Measurements from ENCODE around the gene C12orf57. TPM values are rescaled to one million over a fixed set of nuclear protein-coding genes. Genes with fewer than 3 reads are reported as not detected.
A peak's percentile ranks its signal among the peaks of the same experiment; 100 is the strongest.

C12orf57 gene
- total RNA-seq, 2 experiments from 2014 or later, result 305 to 311 TPM

DNA sequence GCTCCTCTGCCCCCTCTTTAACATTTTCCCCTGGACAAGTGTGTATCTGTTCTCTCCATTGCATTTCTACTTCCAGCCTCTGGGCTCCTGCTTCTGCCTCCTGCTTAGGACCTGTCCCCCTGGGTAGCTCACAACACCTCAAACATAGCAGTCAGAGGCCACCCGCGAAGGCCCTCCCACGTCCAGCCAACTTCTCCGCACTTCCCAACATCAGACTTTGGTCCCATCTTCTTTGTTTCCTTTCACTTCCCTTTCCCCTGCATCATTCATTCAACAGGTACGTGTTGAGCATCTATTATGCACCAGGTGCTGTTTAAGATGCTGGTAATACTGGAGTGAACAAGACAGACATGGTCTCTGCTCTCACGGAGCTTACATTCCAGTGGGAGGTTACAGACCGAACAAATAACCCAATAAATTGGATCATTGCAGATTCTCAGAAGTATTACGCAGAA is 3.1 kb downstream of the C12orf57 start:
- H3K4me3 Mint-ChIP-seq, result peak overlapping the region; percentile 97
- H3K27me3 ChIP-seq (ENCODE audit: control insufficient read depth in 1 of 2, insufficient read depth in 2 of 2, low read length in 2 of 2), result no peaks in the 10 kb centered on the region
- peaks cover 94% of the 10 kb centered on the region for H3K4me1 ChIP-seq (ENCODE audit: insufficient read depth, low read length)
- ChIA-PET POLR2A (interaction anchor here (0.5 to 11.6 kb wide), 6 partner anchors 9 to 154 kb away, joined by 3 to 963 read pairs (median 16); partner anchors contain the start of genes EMG1, LPCAT3, PHB2 and PTPN6), CTCF (interaction anchor here (1.0 to 10.8 kb wide), 6 partner anchors 9 to 78 kb away, joined by 3 to 324 read pairs (median 9); partner anchors contain the start of genes LPCAT3 and SPSB2)
- DNase-seq (no peak), ATAC-seq (ENCODE audit: poor library complexity) (no peak)
- no peak for TF ChIP-seq CTCF (IDR thresholded peaks at IDR 0.05)
- peaks cover 29% of the 10 kb centered on the region for H3K36me3 Mint-ChIP-seq (ENCODE audit: low read depth)
- no peaks in the 10 kb centered on the region for H3K9me3 Mint-ChIP-seq
- H3K27me3 Mint-ChIP-seq, result no peaks in the 10 kb centered on the region
- peak overlapping the region; percentile 65 for H3K4me3 ChIP-seq (ENCODE audit: low read length)
- peaks cover 90% of the 10 kb centered on the region for H3K4me1 Mint-ChIP-seq (ENCODE audit: low read depth)
- no peaks in the 10 kb centered on the region for H3K9me3 ChIP-seq (ENCODE audit: control insufficient read depth in 1 of 2, insufficient read depth in 1 of 2, low read length in 2 of 2)
- peak overlapping the region; percentile 97 for H3K27ac Mint-ChIP-seq
- intact Hi-C loops (cut with DNase I, micrococcal nuclease), result no loop called here
- peak overlapping the region; percentile 96 to 98 for H3K27ac ChIP-seq (ENCODE audit: low read depth in 1 of 2, low read length in 2 of 2)
- H3K36me3 ChIP-seq (ENCODE audit: insufficient read depth, low read length), result peaks cover 10% of the 10 kb centered on the region

DNA sequence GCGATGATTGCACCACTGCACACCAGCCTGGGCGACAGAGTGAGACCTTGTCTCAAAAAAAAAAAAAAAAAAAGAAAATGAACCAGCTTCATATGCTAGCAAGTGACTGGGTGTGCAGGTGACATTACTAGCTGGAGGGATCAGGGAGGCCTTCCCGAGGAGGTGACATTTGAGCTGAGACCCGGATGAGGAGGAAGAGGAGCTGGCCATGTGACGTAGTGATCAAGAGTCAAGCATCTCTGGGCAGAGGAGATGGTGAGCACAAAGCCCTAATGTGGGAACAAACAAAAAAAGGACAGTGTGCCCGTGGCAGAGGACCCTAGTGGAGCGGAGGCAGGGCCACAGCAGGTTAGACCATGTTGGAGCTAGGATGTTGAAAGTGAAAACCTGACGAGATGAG is 3.8 kb downstream of the C12orf57 start:
- peak overlapping the region; percentile 97 for H3K27ac Mint-ChIP-seq
- H3K27me3 ChIP-seq (ENCODE audit: control insufficient read depth in 1 of 2, insufficient read depth in 2 of 2, low read length in 2 of 2), result no peaks in the 10 kb centered on the region
- no peaks in the 10 kb centered on the region for H3K27me3 Mint-ChIP-seq
- peaks cover 93% of the 10 kb centered on the region for H3K4me1 ChIP-seq (ENCODE audit: insufficient read depth, low read length)
- ChIA-PET CTCF (interaction anchor here (1.0 to 10.8 kb wide), 4 partner anchors 10 to 78 kb away, joined by 3 to 324 read pairs (median 9); partner anchors contain the start of gene LPCAT3), POLR2A (interaction anchor here (0.6 to 11.6 kb wide), 5 partner anchors 10 to 80 kb away, joined by 3 to 963 read pairs (median 26); partner anchors contain the start of genes EMG1, LPCAT3, PHB2 and PTPN6)
- no peak for ATAC-seq (ENCODE audit: poor library complexity)
- no peak for DNase-seq
- peaks cover 36% of the 10 kb centered on the region for H3K36me3 Mint-ChIP-seq (ENCODE audit: low read depth)
- peaks cover 15% of the 10 kb centered on the region for H3K36me3 ChIP-seq (ENCODE audit: insufficient read depth, low read length)
- no peak overlapping the region for H3K4me3 ChIP-seq (ENCODE audit: low read length)
- TF ChIP-seq CTCF (IDR thresholded peaks at IDR 0.05), result no peak
- peaks cover 88% of the 10 kb centered on the region for H3K4me1 Mint-ChIP-seq (ENCODE audit: low read depth)
- peak overlapping the region; percentile 47 for H3K4me3 Mint-ChIP-seq
- intact Hi-C loops (cut with DNase I, micrococcal nuclease), result no loop called here
- no peaks in the 10 kb centered on the region for H3K9me3 Mint-ChIP-seq
- no peaks in the 10 kb centered on the region for H3K9me3 ChIP-seq (ENCODE audit: control insufficient read depth in 1 of 2, insufficient read depth in 1 of 2, low read length in 2 of 2)
- H3K27ac ChIP-seq (ENCODE audit: low read depth in 1 of 2, low read length in 2 of 2), result peak overlapping the region; percentile 96 to 98

DNA sequence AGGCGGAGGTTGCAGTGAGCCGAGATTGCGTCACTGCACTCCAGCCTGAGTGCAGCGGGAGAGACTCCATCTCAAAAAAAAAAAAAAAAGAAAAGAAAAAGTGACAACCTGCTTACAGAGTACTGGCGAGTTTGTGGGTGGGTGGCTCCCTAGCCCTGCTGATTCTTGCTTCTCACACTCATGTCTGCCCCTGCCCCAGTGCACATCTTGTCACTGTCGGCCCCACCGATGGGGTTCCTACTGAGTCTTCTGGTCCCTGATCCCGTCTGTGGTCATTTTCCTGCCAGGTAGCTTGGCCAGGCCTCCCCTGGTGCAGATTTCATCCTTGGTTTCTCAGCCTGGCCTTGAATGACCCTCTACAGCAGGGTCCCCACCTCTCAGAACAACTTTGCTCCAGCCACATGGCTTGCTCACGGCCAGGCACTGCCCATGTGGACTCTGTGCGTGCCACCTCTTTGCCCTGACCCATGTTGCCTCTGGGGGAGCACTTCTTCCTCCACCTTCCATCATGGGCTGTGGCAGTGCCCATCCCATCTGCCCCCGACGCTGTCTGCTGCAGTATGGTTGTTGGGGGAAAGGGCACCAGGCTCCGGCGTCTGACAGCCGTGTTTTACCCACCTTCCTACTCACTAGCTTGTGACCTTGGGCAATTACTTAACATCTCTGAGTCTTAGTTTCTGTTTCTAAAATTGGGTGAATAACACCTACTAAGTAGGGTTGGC is 5.2 kb downstream of the C12orf57 start:
- peak in 4 of 14 experiments; percentile 47 to 74 (median 70) for DNase-seq

More for the DNA sequence above, 5.2 kb downstream of the C12orf57 start:
- intact Hi-C loops (cut with DNase I, micrococcal nuclease), result no loop called here
- Mint-ChIP-seq H3K4me3 (peak overlapping the region; percentile 87), H3K9me3 (no peaks in the 10 kb centered on the region), H3K4me1 (ENCODE audit: low read depth) (peaks cover 87% of the 10 kb centered on the region), H3K27me3 (no peaks in the 10 kb centered on the region), H3K36me3 (ENCODE audit: low read depth) (peaks cover 42% of the 10 kb centered on the region), H3K27ac (peak overlapping the region; percentile 97)
- H3K4me3 ChIP-seq (ENCODE audit: low read length), result peak overlapping the region; percentile 27
- peak overlapping the region; percentile 96 to 98 for H3K27ac ChIP-seq (ENCODE audit: low read depth in 1 of 2, low read length in 2 of 2)
- ATAC-seq (ENCODE audit: poor library complexity), result no peak
- ChIA-PET POLR2A (interaction anchor here (0.6 to 11.6 kb wide), 3 partner anchors 10 to 159 kb away, joined by 3 to 963 read pairs (median 26); partner anchors contain the start of gene PTPN6), CTCF (interaction anchor here (0.8 to 10.8 kb wide), 6 partner anchors 11 to 160 kb away, joined by 3 to 324 read pairs (median 3); partner anchors contain the start of genes C1RL and LPCAT3)
- TF ChIP-seq CTCF (IDR thresholded peaks at IDR 0.05), result no peak
- peaks cover 25% of the 10 kb centered on the region for H3K36me3 ChIP-seq (ENCODE audit: insufficient read depth, low read length)
- no peaks in the 10 kb centered on the region for H3K27me3 ChIP-seq (ENCODE audit: control insufficient read depth in 1 of 2, insufficient read depth in 2 of 2, low read length in 2 of 2)
- H3K4me1 ChIP-seq (ENCODE audit: insufficient read depth, low read length), result peaks cover 93% of the 10 kb centered on the region
- no peaks in the 10 kb centered on the region for H3K9me3 ChIP-seq (ENCODE audit: control insufficient read depth in 1 of 2, insufficient read depth in 1 of 2, low read length in 2 of 2)

Data from CD4-positive, alpha-beta T cell (primary cell).